NCI-H2227 treated with DMSO at 0.1 percent for 48 hours (cell line): ENCODE results near the gene LIMS2.

Experiments
- DNase-seq: peaks from one replicate; lab custom pipeline; 2025; lab: John Stamatoyannopoulos, UW

LIMS2 gene

GRCh38 chr2:127621981-127622431 lies 53.3 kb downstream of the LIMS2 start:
- DNase-seq = no peak

GRCh38 chr2:127620866-127621265 lies 54.5 kb downstream of the LIMS2 start:
- DNase-seq = no peak

GRCh38 chr2:127619877-127620705 lies 55.2 kb downstream of the LIMS2 start:
- DNase-seq = no peak

- DNase-seq = no peak
These were observed 56.1 kb downstream of the LIMS2 start for GRCh38 chr2:127619203-127619590.

GRCh38 chr2:127618551-127619202 lies 56.7 kb downstream of the LIMS2 start:
- DNase-seq = no peak

- no peak for DNase-seq
These were observed 59.7 kb downstream of the LIMS2 start for GRCh38 chr2:127615511-127616166.

GRCh38 chr2:127614731-127615130 lies 60.6 kb downstream of the LIMS2 start:
- DNase-seq = no peak

- DNase-seq = no peak
These were observed 61.1 kb downstream of the LIMS2 start for GRCh38 chr2:127614246-127614645.

GRCh38 chr2:127612111-127612822 lies 63.1 kb downstream of the LIMS2 start:
- no peak for DNase-seq

GRCh38 chr2:127611076-127611925 lies 64.0 kb downstream of the LIMS2 start:
- DNase-seq = no peak

- no peak for DNase-seq
These were observed 64.8 kb downstream of the LIMS2 start for GRCh38 chr2:127610561-127610960.

GRCh38 chr2:127609818-127610217 lies 65.5 kb downstream of the LIMS2 start:
- DNase-seq = no peak

GRCh38 chr2:127609031-127609751 lies 66.1 kb downstream of the LIMS2 start:
- DNase-seq = no peak

GRCh38 chr2:127608061-127609030 lies 67.0 kb downstream of the LIMS2 start:
- DNase-seq = no peak

- no peak for DNase-seq
These were observed 67.9 kb downstream of the LIMS2 start for GRCh38 chr2:127607399-127607908.

- DNase-seq = no peak
These were observed 68.5 kb downstream of the LIMS2 start for GRCh38 chr2:127606625-127607398.

- DNase-seq = no peak
These were observed 69.6 kb downstream of the LIMS2 start for GRCh38 chr2:127605691-127606263.

GRCh38 chr2:127604986-127605385 lies 70.3 kb downstream of the LIMS2 start:
- DNase-seq = no peak
